ENCODE measurements around the gene MPHOSPH9.
A peak's percentile ranks its signal among the peaks of the same experiment; 100 is the strongest.

Gene MPHOSPH9

DNA sequence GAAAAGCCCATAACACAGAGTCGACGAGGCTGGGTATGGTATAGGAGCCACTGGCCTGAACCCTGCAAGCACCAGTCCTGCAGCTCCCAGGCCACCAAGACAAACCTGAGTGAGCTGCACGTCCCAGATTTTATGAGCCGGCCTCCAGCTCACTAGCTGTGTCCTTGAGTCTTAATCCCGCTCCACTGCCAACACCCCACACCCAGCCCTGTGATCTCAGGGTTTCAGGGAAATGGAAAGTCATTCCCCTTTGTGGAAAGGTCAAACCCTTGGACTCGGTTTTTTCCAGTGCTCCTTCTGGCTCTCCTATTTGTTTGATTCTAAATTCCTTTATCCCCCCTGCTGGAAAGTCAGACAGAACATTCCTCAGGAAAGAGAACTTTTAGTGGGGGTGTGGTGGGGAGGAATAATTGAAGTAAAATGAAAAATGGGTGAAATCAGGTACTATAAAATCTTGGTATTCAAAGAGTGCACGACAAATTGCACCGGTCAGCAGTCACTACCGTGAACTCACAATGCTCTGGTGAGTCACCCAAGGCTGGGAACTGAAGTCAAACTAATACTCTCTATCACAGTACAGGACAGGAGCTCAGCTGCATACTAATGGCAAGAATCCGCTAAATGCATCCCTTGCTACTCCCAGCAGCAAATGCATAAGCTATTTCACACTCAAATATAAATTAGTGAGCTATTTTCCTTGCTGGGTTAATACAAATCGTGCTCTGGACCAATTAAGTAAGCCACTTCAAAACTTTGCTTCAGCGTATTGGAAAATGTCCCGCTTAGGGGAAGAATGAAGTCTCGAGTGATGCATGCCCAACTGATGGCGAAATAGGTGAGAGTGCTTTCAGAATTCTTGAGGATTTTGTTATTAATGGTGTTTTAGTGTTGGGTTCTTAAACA lies 91.1 kb downstream of the MPHOSPH9 start:
- peak overlapping the region; percentile 69 for H4K8ac ChIP-seq (ENCODE audit: low read length)
- WGBS = 29% methylated on average over 14 of the region's 15 CpGs
- H4K91ac ChIP-seq (ENCODE audit: low read length) = no peak overlapping the region
- H2AFZ ChIP-seq (ENCODE audit: low read depth, low read length) = no peak overlapping the region
- peaks cover 30% of the 10 kb centered on the region for H3K79me1 ChIP-seq (replicated peaks; ENCODE audit: low read length, poor library complexity, severe bottlenecking)
- peak overlapping the region; percentile 48 for H3K9ac ChIP-seq (ENCODE audit: low read length)
- peak overlapping the region; percentile 76 for H3K27ac ChIP-seq (ENCODE audit: low read length, poor library complexity, severe bottlenecking)
- H3K23ac ChIP-seq (ENCODE audit: low read length in 2 of 2) = no peak overlapping the region
- peak overlapping the region in 1 of 2 experiments; percentile 0 for H3K4ac ChIP-seq (ENCODE audit: low read depth in 1 of 2, low read length in 2 of 2)
- H3K4me2 ChIP-seq (ENCODE audit: low read length, poor library complexity, severe bottlenecking) = peak overlapping the region; percentile 37
- no peak overlapping the region for H2BK15ac ChIP-seq (ENCODE audit: low read depth, poor library complexity, severe bottlenecking)
- H3K4me1 ChIP-seq (ENCODE audit: control insufficient read depth, insufficient read depth, low read depth, low read length) = peaks cover 27% of the 10 kb centered on the region
- H2BK120ac ChIP-seq (ENCODE audit: low read depth, low read length) = no peak overlapping the region
- DNase-seq = peak; percentile 90
- peak overlapping the region; percentile 59 for H2BK5ac ChIP-seq (ENCODE audit: low read depth, low read length, poor library complexity, severe bottlenecking)
- peak overlapping the region; percentile 11 for H2AK5ac ChIP-seq (ENCODE audit: low read length, severe bottlenecking)
- peak overlapping the region in 1 of 2 experiments; percentile 25 for H3K4me3 ChIP-seq (ENCODE audit: insufficient read depth in 1 of 2, low read depth in 1 of 2, low read length in 2 of 2)
- H3K27me3 ChIP-seq (ENCODE audit: control insufficient read depth in 1 of 2, insufficient read depth in 1 of 2, low read length in 2 of 2) = no peaks in the 10 kb centered on the region
- no peaks in the 10 kb centered on the region for H3K9me3 ChIP-seq (ENCODE audit: control insufficient read depth, low read length)
- H3K18ac ChIP-seq (ENCODE audit: low read depth in 1 of 2, low read length in 2 of 2) = peak overlapping the region; percentile 50 to 95
- no peak overlapping the region for H3K14ac ChIP-seq (ENCODE audit: low read length in 2 of 2)
- peak overlapping the region in 1 of 2 experiments; percentile 15 for H2BK12ac ChIP-seq (ENCODE audit: low read length in 2 of 2)
- H3K36me3 ChIP-seq (ENCODE audit: control insufficient read depth in 1 of 2, insufficient read depth in 2 of 2, low read depth in 1 of 2, low read length in 2 of 2) = no peaks in the 10 kb centered on the region

- Histone ChIP-seq H3K27me3 (ENCODE audit: control insufficient read depth in 1 of 2, insufficient read depth in 1 of 2, low read length in 2 of 2) (no peaks in the 10 kb centered on the region), H3K4me3 (ENCODE audit: insufficient read depth in 1 of 2, low read depth in 1 of 2, low read length in 2 of 2) (peak overlapping the region in 1 of 2 experiments; percentile 42), H2BK5ac (ENCODE audit: low read depth, low read length, poor library complexity, severe bottlenecking) (no peak overlapping the region), H3K4ac (ENCODE audit: low read depth in 1 of 2, low read length in 2 of 2) (peak overlapping the region; percentile 0 to 61), H3K79me1 (replicated peaks; ENCODE audit: low read length, poor library complexity, severe bottlenecking) (peaks cover 25% of the 10 kb centered on the region), H3K9me3 (ENCODE audit: control insufficient read depth, low read length) (no peaks in the 10 kb centered on the region), H3K14ac (ENCODE audit: low read length in 2 of 2) (no peak overlapping the region), H3K27ac (ENCODE audit: low read length, poor library complexity, severe bottlenecking) (peak overlapping the region; percentile 76), H3K23ac (ENCODE audit: low read length in 2 of 2) (no peak overlapping the region), H2BK12ac (ENCODE audit: low read length in 2 of 2) (peak overlapping the region; percentile 37 to 69), H4K91ac (ENCODE audit: low read length) (peak overlapping the region; percentile 44), H2BK15ac (ENCODE audit: low read depth, poor library complexity, severe bottlenecking) (peak overlapping the region; percentile 70), H2BK120ac (ENCODE audit: low read depth, low read length) (no peak overlapping the region), H3K4me2 (ENCODE audit: low read length, poor library complexity, severe bottlenecking) (peak overlapping the region; percentile 37), H3K9ac (ENCODE audit: low read length) (peak overlapping the region; percentile 48), H2AK5ac (ENCODE audit: low read length, severe bottlenecking) (peak overlapping the region; percentile 11), H3K36me3 (ENCODE audit: control insufficient read depth in 1 of 2, insufficient read depth in 2 of 2, low read depth in 1 of 2, low read length in 2 of 2) (no peaks in the 10 kb centered on the region), H4K8ac (ENCODE audit: low read length) (peak overlapping the region; percentile 69), H3K18ac (ENCODE audit: low read depth in 1 of 2, low read length in 2 of 2) (peak overlapping the region; percentile 50 to 95), H2AFZ (ENCODE audit: low read depth, low read length) (no peak overlapping the region), H3K4me1 (ENCODE audit: control insufficient read depth, insufficient read depth, low read depth, low read length) (peaks cover 27% of the 10 kb centered on the region)
- 82% methylated on average over 6 of the region's 6 CpGs for WGBS
- peak; percentile 22 for DNase-seq
Measured at GRCh38 chr12:123140676-123141614, 92.0 kb downstream of the MPHOSPH9 start.

GRCh38 chr12:123139926-123140675 lies 92.8 kb downstream of the MPHOSPH9 start:
- H2BK5ac ChIP-seq (ENCODE audit: low read depth, low read length, poor library complexity, severe bottlenecking) = no peak overlapping the region
- 51% methylated on average over 6 of the region's 6 CpGs for WGBS
- peak overlapping the region; percentile 48 for H3K9ac ChIP-seq (ENCODE audit: low read length)
- H3K14ac ChIP-seq (ENCODE audit: low read length in 2 of 2) = no peak overlapping the region
- peaks cover 27% of the 10 kb centered on the region for H3K4me1 ChIP-seq (ENCODE audit: control insufficient read depth, insufficient read depth, low read depth, low read length)
- peak overlapping the region; percentile 29 for H4K91ac ChIP-seq (ENCODE audit: low read length)
- H2BK120ac ChIP-seq (ENCODE audit: low read depth, low read length) = peak overlapping the region; percentile 42
- H3K36me3 ChIP-seq (ENCODE audit: control insufficient read depth in 1 of 2, insufficient read depth in 2 of 2, low read depth in 1 of 2, low read length in 2 of 2) = no peaks in the 10 kb centered on the region
- H2AK5ac ChIP-seq (ENCODE audit: low read length, severe bottlenecking) = peak overlapping the region; percentile 46
- H3K18ac ChIP-seq (ENCODE audit: low read depth in 1 of 2, low read length in 2 of 2) = peak overlapping the region; percentile 34 to 75
- no peak overlapping the region for H2BK15ac ChIP-seq (ENCODE audit: low read depth, poor library complexity, severe bottlenecking)
- H4K8ac ChIP-seq (ENCODE audit: low read length) = peak overlapping the region; percentile 50
- H2BK12ac ChIP-seq (ENCODE audit: low read length in 2 of 2) = peak overlapping the region; percentile 57 to 69
- H3K79me1 ChIP-seq (replicated peaks; ENCODE audit: low read length, poor library complexity, severe bottlenecking) = peaks cover 22% of the 10 kb centered on the region
- H3K23ac ChIP-seq (ENCODE audit: low read length in 2 of 2) = no peak overlapping the region
- DNase-seq = peak; percentile 71
- no peaks in the 10 kb centered on the region for H3K27me3 ChIP-seq (ENCODE audit: control insufficient read depth in 1 of 2, insufficient read depth in 1 of 2, low read length in 2 of 2)
- H3K4ac ChIP-seq (ENCODE audit: low read depth in 1 of 2, low read length in 2 of 2) = peak overlapping the region; percentile 0 to 52
- no peak overlapping the region for H2AFZ ChIP-seq (ENCODE audit: low read depth, low read length)
- H3K4me2 ChIP-seq (ENCODE audit: low read length, poor library complexity, severe bottlenecking) = no peak overlapping the region
- H3K9me3 ChIP-seq (ENCODE audit: control insufficient read depth, low read length) = no peaks in the 10 kb centered on the region
- peak overlapping the region in 1 of 2 experiments; percentile 42 for H3K4me3 ChIP-seq (ENCODE audit: insufficient read depth in 1 of 2, low read depth in 1 of 2, low read length in 2 of 2)
- no peak overlapping the region for H3K27ac ChIP-seq (ENCODE audit: low read length, poor library complexity, severe bottlenecking)
